ENCODE measurements around the gene SOD3. TPM values are rescaled to one million over a fixed set of nuclear protein-coding genes. Genes with fewer than 3 reads are reported as not detected.

Gene SOD3
- total RNA-seq, 1 donor from 2014 or later: 8.6 TPM

DNA sequence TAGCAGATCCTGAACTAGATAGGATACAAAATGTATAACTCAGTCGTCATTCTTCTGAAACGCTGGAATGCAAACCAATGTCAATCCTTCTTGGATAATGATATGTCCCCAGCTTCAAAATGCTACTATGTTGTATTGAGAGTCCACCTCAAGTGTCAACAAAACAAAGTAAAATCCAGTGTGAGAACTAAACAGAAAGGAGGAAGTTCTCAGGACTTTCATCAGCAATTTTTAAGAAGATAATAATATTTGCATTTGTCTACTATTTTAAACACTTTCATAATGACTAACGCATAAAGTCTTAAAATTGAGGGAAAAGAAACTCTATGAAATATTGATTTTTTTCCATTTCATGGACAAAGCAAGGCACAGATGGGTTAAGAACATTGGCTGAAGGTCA lies 36.3 kb downstream of the SOD3 start:
- Histone ChIP-seq H3K4me3 (ENCODE audit: insufficient read depth, low read depth, low read length) (no peak overlapping the region), H3K79me2 (ENCODE audit: insufficient read depth, low read length) (no peaks in the 10 kb centered on the region), H3K4me2 (ENCODE audit: low read length) (no peak overlapping the region), H3K27me3 (ENCODE audit: insufficient read depth, low read length) (no peaks in the 10 kb centered on the region), H4K20me1 (ENCODE audit: insufficient read depth, low read length) (no peaks in the 10 kb centered on the region), H3K36me3 (ENCODE audit: insufficient read depth, low read length) (no peaks in the 10 kb centered on the region), H3K9me3 (ENCODE audit: insufficient read depth, low read depth, low read length) (no peaks in the 10 kb centered on the region), H3K4me1 (ENCODE audit: insufficient read depth, low read length) (no peaks in the 10 kb centered on the region), H3K9ac (ENCODE audit: low read length) (no peak overlapping the region), H3K27ac (ENCODE audit: low read depth, low read length) (no peak overlapping the region), H2AFZ (ENCODE audit: low read depth, low read length) (no peak overlapping the region)
- peaks cover 1% of the 10 kb centered on the region for H3K4me1 Mint-ChIP-seq (ENCODE audit: low read depth, unreplicated experiment)
- no peak for DNase-seq (ENCODE audit: low read depth)
- H3K4me3 Mint-ChIP-seq (ENCODE audit: unreplicated experiment): no peak overlapping the region
- no peak overlapping the region for H3K27ac Mint-ChIP-seq (ENCODE audit: unreplicated experiment)
- H3K36me3 Mint-ChIP-seq (ENCODE audit: low read depth, unreplicated experiment): peaks cover 28% of the 10 kb centered on the region
- TF ChIP-seq, protein P1, sequence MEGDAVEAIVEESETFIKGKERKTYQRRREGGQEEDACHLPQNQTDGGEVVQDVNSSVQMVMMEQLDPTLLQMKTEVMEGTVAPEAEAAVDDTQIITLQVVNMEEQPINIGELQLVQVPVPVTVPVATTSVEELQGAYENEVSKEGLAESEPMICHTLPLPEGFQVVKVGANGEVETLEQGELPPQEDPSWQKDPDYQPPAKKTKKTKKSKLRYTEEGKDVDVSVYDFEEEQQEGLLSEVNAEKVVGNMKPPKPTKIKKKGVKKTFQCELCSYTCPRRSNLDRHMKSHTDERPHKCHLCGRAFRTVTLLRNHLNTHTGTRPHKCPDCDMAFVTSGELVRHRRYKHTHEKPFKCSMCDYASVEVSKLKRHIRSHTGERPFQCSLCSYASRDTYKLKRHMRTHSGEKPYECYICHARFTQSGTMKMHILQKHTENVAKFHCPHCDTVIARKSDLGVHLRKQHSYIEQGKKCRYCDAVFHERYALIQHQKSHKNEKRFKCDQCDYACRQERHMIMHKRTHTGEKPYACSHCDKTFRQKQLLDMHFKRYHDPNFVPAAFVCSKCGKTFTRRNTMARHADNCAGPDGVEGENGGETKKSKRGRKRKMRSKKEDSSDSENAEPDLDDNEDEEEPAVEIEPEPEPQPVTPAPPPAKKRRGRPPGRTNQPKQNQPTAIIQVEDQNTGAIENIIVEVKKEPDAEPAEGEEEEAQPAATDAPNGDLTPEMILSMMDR (IDR thresholded peaks at IDR 0.05; ENCODE audit: insufficient read depth, low read depth, low read length): no peak
- no peak for TF ChIP-seq EZH2 (IDR thresholded peaks at IDR 0.05; ENCODE audit: insufficient read depth, low read length)
- H3K27me3 Mint-ChIP-seq (ENCODE audit: low read depth, unreplicated experiment): no peaks in the 10 kb centered on the region
- peaks cover 5% of the 10 kb centered on the region for H3K9me3 Mint-ChIP-seq (ENCODE audit: unreplicated experiment)
- no peak for FAIRE-seq

DNA sequence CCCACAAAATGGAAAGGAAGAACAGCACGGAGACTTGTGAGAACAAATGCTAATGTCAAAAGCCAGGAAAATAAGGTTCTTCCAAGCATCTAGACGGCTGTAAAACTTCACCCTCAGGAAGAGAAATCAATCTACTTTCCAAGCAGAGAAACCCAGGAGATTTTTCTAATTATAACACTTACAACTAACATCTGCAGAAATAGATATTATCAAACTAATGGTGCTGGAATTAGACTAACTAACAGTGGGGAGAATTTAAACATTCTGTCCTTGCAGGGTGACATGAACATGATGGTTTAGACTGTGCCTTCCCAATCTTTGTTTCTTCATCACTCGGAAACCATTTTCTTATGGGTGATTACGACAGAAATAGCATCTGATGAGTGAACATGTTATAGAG lies 40.3 kb downstream of the SOD3 start:
- Histone ChIP-seq H3K79me2 (ENCODE audit: insufficient read depth, low read length) (no peaks in the 10 kb centered on the region), H4K20me1 (ENCODE audit: insufficient read depth, low read length) (no peaks in the 10 kb centered on the region), H3K36me3 (ENCODE audit: insufficient read depth, low read length) (no peaks in the 10 kb centered on the region), H3K27ac (ENCODE audit: low read depth, low read length) (no peak overlapping the region), H3K9me3 (ENCODE audit: insufficient read depth, low read depth, low read length) (no peaks in the 10 kb centered on the region), H3K9ac (ENCODE audit: low read length) (no peak overlapping the region), H3K4me3 (ENCODE audit: insufficient read depth, low read depth, low read length) (no peak overlapping the region), H2AFZ (ENCODE audit: low read depth, low read length) (no peak overlapping the region), H3K4me1 (ENCODE audit: insufficient read depth, low read length) (no peaks in the 10 kb centered on the region), H3K27me3 (ENCODE audit: insufficient read depth, low read length) (no peaks in the 10 kb centered on the region), H3K4me2 (ENCODE audit: low read length) (no peak overlapping the region)
- Mint-ChIP-seq H3K36me3 (ENCODE audit: low read depth, unreplicated experiment) (peaks cover 26% of the 10 kb centered on the region), H3K9me3 (ENCODE audit: unreplicated experiment) (no peaks in the 10 kb centered on the region), H3K4me3 (ENCODE audit: unreplicated experiment) (no peak overlapping the region), H3K4me1 (ENCODE audit: low read depth, unreplicated experiment) (no peaks in the 10 kb centered on the region), H3K27ac (ENCODE audit: unreplicated experiment) (no peak overlapping the region), H3K27me3 (ENCODE audit: low read depth, unreplicated experiment) (no peaks in the 10 kb centered on the region)
- TF ChIP-seq EZH2 (IDR thresholded peaks at IDR 0.05; ENCODE audit: insufficient read depth, low read length): no peak
- TF ChIP-seq, protein P1 (IDR thresholded peaks at IDR 0.05; ENCODE audit: insufficient read depth, low read depth, low read length): no peak
- no peak for FAIRE-seq
- no peak for DNase-seq (ENCODE audit: low read depth)

DNA sequence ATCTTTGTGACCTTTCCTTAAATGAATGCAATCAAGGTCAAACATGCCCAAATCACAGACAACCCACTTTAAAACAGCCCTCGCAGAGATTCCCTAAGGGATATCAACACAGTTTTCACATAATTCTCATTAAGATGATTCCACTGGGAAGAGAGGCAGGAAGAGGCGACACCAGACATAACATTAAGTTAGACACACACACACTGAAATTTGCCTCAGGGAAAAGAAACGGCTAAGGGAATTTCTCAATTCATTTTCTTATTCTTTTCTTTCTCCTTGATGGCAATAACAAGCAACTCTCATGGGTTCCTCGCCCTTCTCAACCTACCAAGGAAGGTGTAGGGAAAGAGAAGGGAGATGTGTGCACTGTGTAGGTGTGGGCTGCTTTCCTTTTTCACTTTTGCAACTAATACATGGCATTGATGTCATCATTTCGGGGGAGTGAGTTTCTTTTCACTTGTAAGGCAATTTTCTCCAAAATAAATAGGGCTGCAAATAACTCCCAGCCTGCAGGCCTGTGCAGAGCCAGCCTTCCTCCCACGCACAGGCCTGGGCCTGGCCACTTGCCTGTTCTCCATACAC lies 41.4 kb downstream of the SOD3 start:
- Mint-ChIP-seq H3K4me1 (ENCODE audit: low read depth, unreplicated experiment) (no peaks in the 10 kb centered on the region), H3K9me3 (ENCODE audit: unreplicated experiment) (no peaks in the 10 kb centered on the region), H3K27ac (ENCODE audit: unreplicated experiment) (no peak overlapping the region), H3K4me3 (ENCODE audit: unreplicated experiment) (no peak overlapping the region), H3K27me3 (ENCODE audit: low read depth, unreplicated experiment) (no peaks in the 10 kb centered on the region), H3K36me3 (ENCODE audit: low read depth, unreplicated experiment) (peaks cover 20% of the 10 kb centered on the region)
- H3K4me2 ChIP-seq (ENCODE audit: low read length): no peak overlapping the region
- no peaks in the 10 kb centered on the region for H3K27me3 ChIP-seq (ENCODE audit: insufficient read depth, low read length)
- H2AFZ ChIP-seq (ENCODE audit: low read depth, low read length): no peak overlapping the region
- DNase-seq (ENCODE audit: low read depth) (no peak), FAIRE-seq (no peak)
- no peak overlapping the region for H3K27ac ChIP-seq (ENCODE audit: low read depth, low read length)
- no peaks in the 10 kb centered on the region for H3K36me3 ChIP-seq (ENCODE audit: insufficient read depth, low read length)
- H3K4me3 ChIP-seq (ENCODE audit: insufficient read depth, low read depth, low read length): no peak overlapping the region
- no peak overlapping the region for H3K9ac ChIP-seq (ENCODE audit: low read length)
- H3K79me2 ChIP-seq (ENCODE audit: insufficient read depth, low read length): no peaks in the 10 kb centered on the region
- no peak for TF ChIP-seq EZH2 (IDR thresholded peaks at IDR 0.05; ENCODE audit: insufficient read depth, low read length)
- TF ChIP-seq, protein P1 (IDR thresholded peaks at IDR 0.05; ENCODE audit: insufficient read depth, low read depth, low read length): no peak
- H4K20me1 ChIP-seq (ENCODE audit: insufficient read depth, low read length): no peaks in the 10 kb centered on the region
- H3K4me1 ChIP-seq (ENCODE audit: insufficient read depth, low read length): no peaks in the 10 kb centered on the region
- H3K9me3 ChIP-seq (ENCODE audit: insufficient read depth, low read depth, low read length): no peaks in the 10 kb centered on the region

Measured in astrocyte (in vitro differentiated cells and primary cell).